ENCODE data around the gene WDR70.

WDR70 gene

DNA sequence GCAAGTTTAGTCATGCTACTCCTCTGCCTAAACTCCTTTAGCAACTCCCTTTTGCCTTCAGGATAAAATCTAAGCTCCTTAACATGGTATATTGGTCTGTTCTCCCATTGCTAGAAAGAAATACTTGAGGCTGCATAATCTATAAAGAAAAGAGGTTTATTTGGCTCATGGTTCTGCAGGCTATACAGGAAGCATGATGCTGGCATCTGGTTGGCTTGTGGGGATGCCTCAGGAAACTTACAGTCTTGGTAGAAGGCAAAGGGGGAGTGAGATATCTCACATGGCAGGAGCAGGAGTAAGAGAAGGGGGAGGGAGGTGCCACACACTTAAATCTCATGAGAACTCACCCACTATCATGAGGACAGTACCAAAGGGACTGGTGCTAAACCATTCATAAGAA lies 315.7 kb downstream of the WDR70 start:
- no peak for DNase-seq

DNA sequence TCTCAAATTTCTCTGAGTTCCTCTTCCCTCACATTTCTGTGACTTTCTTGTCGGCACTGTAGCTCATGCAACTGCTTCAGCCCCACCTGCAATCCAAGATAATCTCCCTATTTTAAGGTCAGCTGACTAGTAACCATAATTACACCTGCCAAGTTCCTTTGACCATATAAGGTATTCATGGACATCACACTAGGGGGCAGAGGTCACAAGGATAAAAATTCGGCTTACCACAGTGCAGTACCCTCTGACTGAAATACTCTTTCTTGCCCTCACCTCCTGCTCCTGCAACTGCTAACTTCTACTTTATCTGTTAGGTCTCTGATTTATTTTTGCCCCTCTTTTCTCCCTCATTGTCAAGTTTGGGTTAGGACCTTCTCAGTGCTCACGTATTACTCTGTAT lies 316.5 kb downstream of the WDR70 start:
- no peak for DNase-seq

DNA sequence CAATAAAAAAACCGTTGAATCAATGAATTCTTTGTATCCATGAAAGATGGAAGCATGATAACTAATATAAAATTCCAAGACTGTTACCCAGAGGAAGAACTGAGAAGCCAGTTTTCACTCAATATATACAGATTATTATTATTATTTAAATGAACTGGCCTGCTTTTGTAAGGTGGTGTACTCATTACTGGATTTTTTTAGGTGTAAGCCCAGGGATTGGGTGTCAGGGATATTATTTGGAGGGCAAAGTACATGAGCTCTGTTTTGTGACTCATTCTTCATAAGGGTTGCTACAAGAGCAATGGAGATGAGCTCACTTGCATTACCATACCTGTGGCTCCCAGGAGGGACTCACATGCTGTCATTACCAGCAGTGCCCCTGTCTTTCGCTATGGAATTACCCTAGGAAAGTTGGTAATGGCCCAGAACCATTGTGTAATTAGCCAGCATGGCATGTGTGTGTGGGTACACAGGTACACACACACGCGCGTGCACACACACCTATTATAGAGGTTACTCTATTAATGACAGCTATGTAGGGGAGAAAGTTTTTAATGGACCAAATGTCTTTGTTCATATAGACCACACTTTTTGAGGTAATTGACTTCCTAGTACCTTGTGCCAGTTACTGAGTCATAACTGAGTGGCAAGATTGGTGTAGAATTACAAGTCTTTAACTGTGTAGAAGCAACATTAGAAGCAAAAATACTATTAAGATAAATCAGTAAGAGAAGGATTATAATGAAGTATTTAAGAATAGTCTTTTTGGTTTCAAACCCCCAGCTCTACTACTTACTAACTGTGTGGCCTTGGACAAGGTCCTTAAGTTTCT lies 317.3 kb downstream of the WDR70 start:
- DNase-seq: peak; percentile 60

DNA sequence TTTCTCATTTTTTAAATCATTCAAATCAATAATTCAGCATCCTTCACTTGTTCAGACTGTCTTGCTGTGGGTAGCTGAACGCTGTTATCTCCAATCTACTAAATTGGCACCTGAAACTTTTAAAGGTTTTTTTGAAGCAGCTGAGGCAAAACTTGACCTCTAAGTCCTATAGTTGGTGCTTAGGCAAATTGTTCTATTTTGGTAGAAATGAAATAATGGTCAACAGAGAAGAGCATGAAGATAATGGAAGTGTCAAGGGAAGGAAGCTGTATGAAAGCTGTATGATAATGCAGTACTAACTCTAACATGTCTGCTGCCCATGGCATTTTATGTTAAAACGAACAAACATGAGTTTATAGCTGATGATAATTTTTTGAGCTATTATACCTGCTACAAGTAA lies 322.8 kb downstream of the WDR70 start:
- no peak for DNase-seq

DNA sequence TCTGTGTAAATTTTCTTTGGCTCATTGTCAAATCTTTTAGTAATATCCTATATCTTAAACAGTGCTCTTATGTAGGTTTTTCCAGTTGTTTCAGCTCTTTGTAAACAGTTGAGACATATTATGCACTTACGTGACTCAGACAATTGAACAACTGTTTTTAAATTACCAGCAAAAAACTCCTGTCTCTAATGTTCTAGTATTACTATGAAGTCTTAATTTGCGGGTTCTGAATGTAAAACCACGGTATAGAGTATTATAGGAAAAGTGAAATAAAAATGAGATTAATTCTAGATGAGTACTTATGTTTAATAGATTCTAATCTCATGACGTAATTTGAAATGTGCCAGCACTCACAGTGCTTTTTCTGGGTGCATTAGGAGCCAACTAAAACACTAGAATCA lies 324.7 kb downstream of the WDR70 start:
- no peak for DNase-seq

DNA sequence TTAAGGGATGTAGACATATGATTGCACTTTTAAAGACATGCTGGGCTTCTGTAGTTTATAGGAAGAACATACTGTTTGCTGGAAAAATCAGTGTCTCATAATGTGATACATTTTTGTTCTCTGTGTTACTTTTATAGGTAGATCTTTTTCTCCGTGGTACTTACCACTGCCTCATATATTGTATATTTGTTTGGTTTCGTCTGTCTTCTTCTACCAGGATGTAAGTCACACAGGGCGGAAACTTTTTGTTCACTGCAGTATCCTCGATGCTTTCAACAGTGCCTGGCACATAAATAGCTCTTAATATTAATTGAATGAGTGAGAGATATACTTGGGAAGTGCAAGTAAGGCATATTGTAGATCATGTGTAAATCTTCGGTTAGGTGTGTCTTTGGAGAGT lies 325.3 kb downstream of the WDR70 start:
- no peak for DNase-seq

DNA sequence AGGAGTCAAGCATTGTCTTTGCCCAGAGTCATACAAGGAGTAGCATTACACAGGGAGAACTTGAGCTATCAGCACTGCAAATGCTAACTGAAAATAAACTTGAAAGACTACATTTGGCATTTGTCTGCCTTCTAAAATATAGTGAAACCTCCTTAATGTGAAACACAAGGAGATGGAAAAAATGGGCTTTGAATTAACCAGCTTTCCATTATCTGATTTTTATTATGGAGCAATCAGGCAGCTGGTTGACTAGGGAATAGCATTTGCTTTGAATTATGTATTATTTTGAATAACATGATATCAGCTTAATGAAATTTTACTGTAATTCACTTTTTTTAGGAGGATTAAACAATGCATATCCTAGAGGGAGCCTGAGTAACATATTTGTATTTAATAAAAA lies 329.9 kb downstream of the WDR70 start:
- DNase-seq: no peak

DNA sequence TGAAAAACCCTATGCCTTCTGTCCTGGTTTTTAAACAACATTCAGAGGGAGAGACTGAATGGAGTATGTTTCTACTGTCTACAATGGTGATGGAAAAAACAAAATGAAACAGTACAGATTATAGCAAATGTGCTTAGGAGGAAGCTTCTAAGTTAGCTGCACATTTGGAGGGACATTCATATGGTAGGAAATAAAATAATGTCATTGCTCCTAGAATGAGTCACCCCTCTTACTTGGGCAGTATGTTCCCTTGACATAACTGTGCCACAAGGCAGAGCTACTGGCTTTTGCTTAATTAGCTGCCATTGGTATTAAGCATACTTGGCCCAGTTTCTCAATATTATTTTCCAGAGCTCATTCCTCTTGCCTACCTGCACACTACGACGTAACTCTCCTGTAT lies 331.8 kb downstream of the WDR70 start:
- DNase-seq: no peak

DNA sequence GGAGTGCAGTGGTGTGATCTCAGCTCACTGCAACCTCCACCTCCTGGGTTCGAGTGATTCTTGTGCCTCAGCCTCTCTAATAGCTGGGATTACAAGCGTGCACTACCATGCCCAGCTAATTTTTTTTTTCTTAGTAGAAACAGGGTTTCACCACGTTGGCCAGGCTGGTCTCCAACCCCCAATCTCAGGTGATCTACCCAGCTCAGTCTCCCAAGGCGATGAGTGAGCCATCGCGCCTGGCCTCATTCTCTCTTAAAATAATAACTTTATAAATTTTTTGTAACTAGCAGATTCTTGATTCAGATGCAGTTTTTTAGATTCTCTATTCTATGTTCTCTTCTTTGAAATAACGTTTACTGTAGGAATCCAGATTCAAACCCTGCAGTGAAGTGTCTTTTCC lies 333.6 kb downstream of the WDR70 start:
- DNase-seq: no peak

DNA sequence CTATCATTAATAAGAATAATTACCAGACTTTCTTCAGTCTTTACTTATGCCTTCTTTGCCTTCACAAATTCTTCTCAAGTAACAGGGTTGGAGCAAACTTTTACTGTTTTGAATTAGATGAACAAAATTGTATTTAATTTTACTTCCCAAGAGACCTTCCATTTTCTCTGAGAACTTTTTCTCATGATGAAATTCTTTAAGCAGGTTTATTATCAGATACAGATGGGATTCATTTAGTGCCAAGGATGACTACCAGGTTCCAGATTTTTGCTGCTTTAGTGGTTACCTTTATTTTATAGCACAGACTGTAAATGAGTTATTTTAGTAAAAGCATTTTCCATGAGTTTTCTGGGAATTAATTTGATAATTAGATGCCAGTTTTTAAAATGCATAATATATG lies 335.6 kb downstream of the WDR70 start:
- DNase-seq: no peak

DNA sequence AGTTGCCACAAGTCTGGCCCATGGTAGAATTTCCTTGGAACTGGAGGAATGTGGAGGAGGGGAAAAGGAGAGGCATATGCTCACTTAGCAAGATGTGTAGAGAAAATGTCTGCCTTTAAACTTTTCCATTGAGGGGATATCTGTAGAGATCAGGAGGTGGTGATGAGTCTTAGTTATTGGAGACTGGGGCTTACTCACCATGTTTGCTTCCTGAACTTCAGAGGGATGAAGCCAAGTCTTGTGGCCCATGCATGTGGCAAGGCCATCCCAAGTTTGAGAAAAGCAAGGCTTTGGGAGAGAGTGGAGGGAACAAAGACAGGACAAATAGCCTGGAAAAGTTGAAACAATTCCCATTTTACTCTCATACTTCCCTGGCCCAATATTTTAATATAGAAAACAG lies 336.2 kb downstream of the WDR70 start:
- DNase-seq: no peak

DNA sequence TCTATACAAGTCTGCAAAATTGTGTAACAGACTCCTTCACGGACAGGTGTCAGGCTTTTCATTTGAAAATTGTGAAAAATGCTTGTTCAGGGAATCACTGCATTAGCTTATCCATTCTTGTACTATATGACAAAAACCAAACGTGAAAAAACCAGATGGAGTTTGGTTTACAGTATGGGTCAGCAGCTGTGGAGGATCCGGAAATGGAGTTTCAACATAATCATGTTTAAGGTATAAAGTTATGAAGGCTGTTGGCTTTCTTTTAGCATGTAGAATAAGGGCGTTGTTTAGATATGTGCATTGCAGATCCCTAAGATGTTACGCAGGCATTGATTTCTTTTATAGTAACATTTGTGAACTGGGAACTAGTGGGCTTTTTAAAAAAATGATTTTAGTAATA lies 336.9 kb downstream of the WDR70 start:
- no peak for DNase-seq

DNA sequence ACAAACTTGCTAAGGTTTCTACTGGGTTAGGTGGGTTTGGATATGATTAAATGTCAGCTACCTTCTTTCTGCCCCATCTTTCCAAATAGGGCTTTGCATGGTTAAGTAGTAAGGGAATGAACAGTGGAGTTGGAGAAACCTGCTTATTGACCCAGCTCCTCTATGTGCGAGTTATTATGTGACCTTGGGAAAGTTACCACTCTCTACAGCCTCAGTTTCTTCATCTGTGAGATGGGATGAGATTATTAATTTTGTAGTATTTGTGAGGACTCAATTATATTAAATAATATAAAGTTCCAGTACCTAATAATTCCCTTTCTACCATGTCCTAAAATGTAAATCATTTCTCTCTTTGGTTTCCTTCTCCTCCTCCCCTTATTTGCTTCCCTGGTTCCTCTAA lies 337.3 kb downstream of the WDR70 start:
- DNase-seq: no peak

DNA sequence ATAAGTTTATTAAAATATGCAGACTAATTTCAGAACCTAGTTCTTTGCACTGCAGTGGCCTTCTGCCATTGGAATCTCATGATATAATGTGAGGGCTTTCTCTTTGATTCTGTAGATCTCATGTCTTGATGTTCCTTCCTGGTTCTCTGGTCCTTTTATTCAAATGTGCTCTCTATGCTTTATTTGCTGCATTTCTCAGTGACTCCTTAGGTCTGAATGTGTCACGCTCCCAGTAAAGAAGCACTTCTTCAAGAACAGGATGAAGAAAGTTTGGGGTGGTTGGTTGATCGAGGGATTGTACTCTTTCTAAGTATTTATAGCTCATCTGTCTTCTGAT lies 338.1 kb downstream of the WDR70 start:
- no peak for DNase-seq

DNA sequence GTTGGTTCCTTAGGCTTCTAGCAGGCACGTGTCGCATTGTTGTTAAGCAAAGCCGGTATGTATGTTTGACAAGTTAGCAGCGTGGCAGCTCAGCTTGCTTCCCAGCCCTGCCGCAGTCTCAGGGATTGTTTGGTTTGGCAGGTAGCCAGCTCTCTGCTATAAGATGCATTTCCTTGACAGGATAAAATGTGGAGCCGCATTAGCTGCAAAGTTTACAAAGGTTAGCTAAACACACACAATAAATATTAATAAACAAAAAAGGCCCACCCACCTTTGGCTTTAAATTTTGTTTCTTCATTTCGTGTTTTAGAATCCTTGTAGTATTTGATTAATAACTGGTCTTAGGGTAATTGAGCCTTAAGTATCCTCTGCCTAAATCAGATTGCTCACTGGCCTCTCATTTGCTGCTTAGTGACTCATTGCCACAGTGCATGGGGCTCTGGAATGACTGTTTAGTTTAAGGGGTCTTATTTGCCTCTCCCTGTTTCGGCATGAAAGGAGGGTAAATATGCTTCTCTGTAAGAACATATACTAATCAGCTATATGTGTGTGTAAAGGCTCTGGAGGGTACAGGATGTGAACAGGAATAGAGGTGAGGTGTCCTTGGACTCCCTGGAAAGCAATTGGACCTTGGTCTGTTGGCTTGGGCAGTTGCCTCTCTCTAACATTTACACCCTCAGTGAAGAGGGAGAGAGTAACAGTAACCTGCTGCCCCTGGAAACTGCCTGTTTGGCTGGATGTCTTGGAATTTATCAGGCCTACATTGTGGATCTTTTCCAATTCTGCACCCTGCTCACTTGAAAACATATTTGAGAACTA lies 338.7 kb downstream of the WDR70 start:
- DNase-seq: peak; percentile 93

DNA sequence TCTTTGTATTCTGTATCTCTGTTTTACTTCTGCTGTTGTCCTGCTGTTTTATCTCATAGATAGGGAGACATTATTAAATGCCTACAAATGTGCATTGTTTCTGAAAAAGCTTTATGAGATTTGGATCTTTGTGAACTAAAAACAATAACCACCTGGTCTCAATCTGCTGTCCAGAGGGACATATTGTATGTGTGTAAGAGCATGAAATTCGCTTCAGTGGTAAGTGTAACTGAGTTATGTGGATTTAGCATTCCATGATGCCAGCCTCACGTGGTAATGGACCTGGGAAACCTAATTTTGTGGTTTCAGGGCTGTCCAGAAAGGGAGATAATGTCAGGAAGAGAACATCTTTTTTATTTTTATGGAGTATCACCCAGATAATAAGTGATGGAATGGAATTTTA lies 341.4 kb downstream of the WDR70 start:
- no peak for DNase-seq

DNA sequence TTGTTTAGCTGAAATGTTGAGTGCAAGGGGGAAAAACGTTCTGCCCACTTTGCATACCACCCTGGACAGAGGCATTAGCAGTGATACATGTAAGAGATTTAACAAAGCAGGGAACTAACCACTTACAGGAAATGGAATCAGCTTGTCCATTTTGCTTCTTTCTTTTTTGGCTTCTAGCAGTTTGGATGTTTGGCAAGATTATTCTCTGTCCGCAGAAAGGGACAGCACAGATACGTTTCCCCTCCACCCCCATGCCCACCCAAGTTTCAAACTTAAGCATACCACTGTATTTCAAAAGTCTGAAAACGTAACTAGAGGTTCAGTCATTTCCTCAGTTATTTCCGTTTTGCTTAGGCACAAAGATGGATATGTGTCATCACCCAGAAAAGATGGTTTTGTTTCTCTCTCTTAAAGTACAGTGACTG lies 342.3 kb downstream of the WDR70 start:
- no peak for DNase-seq

DNA sequence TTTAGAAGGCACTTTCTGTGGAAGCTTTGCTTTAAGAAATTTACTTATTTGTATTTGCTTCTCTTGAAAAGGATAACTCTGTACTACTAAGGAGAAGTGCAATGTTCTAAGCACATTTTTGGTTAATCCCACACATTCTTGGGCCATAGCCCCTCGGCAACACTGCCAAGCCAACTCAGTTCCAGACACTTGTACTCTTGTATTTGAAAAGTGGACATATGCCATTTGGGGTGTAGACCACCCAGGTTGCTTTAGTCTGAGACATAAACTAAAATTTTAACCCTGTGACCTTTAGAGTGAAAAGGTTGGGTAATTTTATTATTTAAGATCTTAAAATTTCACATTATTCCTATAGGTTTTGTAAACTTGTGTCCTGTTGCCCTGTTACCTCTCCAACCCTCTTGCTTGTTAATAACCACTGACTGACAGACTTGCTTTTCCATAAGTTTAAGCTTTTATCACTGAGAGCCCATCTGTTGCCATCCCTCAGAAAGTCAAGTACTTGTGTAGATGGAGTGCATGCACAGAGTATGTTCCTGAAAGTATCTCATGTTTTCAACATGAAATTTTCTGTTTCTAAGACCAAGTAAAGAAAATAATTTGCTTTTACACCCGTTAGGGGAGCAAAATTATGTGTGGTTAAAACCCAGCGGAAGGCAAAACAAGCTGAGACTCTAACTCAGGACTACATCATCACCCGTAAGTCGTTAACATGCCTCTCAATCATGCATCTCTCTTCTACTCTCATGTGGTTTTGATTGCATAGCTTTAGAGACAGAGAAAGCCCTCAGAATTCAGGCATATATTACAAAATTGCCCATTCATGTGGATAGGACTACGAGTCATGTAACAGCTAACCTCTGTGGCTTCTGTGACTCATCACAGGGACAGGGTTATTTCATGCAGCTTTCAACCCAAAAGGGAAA lies 343.4 kb downstream of the WDR70 start:
- peak; percentile 57 for DNase-seq

DNA sequence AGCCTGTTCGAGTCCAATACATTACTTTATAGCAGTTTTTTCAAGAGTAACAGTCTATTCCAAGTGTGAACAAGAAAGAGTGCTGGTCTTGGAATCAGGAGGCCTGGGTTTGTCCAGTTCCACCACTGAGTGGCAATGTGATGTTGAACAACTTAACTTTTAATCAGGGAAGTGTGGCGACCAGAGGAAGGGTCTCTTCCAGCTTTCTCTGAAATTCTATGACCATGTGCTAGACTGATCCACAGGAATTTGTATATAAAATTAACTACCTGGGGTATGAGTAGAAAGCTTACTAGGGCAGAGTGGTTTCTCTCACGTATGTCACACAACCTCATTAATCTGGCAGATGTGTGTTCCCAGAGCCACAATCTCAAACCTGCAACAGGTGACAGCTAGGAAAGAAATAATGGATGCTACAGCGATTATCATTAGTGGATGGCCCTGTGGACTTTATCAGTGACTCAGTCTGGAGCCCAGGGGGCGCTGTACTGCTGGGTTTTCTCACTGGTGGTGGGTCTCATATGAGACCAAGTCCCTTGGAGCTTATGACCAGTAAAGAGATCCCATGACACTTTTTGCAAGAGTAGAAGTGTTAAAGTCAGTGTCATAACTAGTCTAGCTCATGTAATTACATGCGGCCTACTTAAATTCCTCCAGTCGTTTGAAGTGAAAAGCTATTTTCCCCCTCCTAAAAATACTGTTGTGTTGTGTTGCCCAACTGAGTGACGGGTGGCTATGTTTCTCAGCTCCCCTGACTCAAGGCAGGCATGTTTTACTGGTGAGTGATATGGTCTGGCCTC lies 344.2 kb downstream of the WDR70 start:
- DNase-seq: no peak

DNA sequence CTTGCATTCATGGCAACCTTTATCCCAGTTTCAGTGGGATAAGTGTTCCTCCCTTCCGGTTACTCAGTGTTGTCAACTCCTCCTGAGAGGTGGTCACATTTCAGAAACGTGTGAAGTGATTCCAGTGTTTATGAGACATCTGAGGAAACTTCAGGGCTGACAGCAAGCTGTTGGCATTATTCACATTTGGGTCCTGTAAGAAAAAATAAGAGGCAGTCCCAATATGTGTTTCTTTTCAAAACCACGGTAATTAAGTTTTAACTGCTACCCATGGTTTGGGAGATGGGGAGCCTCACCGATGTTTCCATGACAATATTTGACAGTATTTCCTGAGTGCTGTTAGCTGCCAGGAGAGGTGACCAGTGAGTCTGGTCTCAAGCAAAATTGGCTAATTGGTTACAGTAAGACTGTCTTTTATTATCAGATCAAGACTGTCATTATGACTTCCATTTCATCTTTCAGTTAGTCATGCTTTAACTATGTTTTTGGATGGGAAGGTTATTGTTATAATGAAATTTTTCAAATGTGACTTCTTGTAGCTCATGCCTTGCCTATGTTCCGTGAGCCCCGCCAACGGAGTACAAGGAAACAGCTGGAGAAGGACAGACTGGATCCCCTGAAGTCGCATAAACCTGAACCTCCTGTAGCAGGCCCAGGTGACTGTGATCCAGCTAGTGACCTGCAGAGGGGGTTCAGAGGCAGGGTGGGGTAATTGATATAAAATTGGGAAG lies 345.4 kb downstream of the WDR70 start:
- no peak for DNase-seq

DNA sequence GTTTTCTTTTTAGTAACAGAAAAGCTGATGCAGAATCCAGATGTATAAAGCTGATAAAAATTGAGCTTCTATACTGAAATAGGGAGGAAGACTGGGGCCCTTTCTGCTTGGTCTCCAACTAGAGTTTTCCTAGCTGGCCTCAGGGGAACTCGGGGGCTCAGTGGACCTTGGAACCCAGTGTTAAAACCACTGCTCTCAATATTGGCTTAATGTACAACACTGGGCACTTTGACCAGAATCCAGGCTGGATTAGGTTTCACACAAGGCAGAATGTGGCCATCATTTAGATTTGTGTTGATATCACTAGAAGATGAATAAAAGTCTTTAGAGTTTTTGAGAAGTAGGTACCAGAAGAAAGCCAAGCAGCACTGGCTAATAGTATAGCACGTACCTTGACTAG lies 346.1 kb downstream of the WDR70 start:
- no peak for DNase-seq

DNA sequence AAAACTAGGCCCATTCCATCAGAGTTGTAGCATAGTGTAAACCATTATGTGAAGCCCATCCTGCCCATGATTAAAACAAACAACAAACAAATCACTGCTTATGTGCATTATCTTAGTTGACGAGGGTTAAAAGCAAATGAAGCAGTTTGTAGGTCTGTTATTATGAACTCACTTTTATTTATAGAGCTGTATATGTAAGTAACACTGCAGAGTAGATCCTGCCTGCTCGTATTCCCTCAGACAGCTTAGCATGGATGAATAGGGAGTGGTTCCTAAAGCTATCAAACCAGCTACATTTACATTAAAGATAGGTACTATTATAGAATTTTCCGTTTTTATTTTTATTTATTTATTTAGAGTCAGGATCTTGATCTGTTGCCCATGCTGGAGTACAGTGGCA lies 348.1 kb downstream of the WDR70 start:
- DNase-seq: no peak

Data from NCI-H2171 treated with DMSO at 0.1 percent for 48 hours (cell line).